Activated T-cell treated with anti-CD3 and anti-CD28 coated beads for 4 hours (primary cell): ENCODE data around the gene LKAAEAR1.

ENCODE experiments used
- DNase-seq: peaks from one replicate; pipeline ENCODE4 v3.0.0-alpha.2; 2020

The LKAAEAR1 gene

DNA sequence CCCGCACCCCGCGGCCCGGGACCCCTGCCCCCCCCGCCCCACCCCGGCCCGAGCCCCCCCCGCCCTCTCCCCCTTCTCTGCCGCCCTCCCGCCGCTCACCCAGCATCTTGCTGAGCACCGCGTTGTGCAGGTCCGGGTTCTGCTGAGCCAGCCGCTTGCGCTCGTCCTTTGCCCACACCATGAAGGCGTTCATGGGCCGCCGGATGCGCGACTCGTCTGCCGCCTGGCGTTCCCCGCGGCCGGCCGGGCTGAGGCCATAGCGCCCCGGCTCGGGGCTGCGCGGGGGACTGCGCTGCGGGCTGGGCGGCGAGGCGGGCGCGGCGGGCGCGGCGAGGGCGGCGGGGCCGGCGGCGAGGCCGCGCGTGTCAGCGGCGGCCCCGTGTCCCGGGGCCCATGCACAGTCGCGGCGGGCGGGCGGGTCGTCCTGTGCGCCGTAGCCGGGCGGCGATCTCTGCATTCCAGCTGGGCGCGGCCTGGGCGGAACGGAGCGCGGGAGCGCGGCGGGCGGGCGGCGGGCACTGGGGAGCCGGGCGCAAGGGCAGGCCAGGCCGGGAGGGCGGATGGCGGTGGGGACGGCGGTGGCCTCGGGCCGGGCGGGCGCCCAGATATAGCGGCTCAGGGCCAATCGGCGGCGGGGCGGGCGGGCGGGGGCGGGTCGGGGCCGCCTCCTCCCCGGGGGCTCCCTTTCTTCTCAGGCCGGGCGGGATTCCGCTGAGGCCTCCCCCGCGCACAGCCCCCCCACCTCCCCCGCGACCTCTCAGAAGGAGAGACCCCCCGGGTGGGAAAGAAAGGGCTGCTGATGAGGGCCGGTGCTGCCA is 34.9 kb downstream of the LKAAEAR1 start, which contains the start of gene SOX18:
Gene SOX18, minus strand, starts transcription at position 580 of the 818 bp plus-strand sequence. Its CDS starts 123 bp downstream, at position 457.
- no peak for DNase-seq

GRCh38 chr20:64048402-64049044 is 35.7 kb downstream of the LKAAEAR1 start:
- no peak for DNase-seq

DNA sequence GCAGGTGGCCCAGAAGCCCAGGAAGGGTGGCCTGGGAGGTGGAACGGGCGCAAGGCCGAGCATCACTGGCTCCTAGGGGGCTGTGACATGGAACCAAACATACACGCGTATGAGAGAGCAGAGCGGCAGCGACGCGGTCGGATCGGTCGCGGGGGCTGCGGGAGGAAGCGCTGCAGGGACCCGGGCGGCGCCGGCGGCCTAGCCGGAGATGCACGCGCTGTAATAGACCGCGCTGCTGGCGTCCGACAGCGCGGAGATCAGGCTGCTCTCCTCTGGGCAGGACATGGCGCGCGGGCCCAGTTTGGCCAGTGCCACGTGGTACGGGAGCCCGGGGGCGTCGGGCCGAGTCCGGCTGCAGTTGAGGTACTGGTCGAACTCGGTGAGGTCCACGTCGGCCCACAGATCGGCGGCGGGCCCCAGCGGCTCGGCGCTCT is 36.2 kb downstream of the LKAAEAR1 start:
- no peak for DNase-seq

- no peak for DNase-seq
Observed at GRCh38 chr20:64047046-64047389, 37.2 kb downstream of the LKAAEAR1 start.

DNA sequence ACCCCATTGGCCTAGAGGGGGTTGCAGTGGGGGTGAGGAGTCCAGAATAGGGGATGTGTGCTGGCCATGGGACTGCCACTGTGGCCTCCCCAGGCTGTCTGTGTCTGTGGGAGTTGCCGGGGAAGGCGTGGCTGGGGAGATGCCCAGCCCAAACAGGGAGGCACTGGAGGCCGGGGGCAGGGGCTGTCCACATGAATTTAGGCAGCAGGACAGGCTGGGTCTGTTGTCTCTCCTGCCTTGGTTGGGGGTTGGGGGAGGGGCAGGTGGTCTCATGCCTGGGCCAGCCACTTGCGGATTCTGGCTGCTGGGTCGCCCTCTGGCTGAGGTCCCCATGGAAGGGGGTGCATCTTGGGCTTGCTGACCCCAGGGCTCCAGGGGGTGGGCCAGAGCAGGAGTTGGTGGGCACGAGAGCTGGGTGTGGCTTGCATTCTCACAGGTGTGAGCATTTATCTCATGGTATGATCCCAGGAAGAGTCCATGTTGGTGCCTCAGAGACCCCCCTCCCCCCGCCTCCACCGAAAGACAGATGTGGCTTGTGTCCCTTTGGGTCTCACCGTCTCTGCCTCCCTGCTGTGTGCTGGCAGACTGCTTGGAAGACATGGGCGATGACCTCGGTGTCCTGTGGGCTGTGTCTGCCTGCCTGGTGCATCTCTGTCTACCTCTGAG is 38.7 kb downstream of the LKAAEAR1 start:
- DNase-seq: no peak

DNA sequence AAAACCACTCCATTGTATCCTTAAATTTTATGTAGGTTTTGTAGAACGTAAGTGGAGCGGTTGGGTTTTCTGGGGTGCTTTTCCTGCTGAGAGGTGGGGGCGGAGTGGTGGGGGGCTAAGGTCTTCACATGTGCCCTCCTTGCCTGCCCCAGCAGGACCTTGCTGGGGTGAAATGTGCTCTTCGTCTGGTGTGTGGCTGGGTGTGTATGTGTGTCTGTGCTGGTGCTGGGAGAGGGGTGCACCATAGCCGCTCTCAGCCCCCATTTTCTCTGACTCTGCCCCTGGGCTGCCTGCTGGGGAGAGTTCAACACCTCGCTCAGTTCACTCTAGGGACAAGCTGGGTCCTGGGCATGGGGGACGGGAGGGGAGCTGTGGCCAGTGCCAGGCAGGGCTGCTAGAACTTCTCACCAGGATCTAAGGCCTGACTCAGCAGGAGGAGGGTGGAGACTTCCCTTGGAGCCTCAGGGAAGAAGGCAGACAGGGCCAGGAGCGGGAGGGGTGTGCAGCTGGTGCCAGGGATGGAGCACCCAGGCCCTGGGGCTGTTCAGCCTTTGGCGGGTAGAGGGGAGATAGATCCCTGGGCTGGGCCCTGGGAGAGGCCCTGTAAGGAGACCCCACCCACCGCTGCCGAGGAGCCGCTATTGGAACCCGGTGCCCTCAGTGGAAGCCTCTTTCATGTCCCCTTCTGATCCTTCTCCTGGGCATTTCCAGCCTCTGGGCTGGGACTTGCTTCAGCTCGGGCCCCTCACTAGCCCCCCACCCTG is 39.5 kb downstream of the LKAAEAR1 start:
- DNase-seq: no peak

DNA sequence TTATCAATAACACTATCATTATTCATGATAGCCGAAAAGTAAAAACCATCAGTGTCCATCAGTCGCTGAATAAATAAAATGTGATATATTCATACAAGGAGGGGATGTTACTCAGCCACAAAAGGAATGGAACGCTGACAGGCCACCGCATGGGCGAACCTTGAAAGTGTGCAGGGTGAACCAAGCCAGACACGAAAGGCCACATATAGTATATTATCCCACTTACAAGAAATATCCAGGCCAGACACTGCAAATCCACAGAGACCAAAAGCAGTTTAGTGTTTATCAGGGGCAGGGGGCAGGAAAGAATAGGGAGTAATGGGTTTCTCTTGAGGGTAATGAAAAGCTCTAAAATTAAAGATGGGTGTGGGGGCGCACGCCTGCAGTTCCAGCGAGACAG is 40.4 kb downstream of the LKAAEAR1 start:
- no peak for DNase-seq

- no peak for DNase-seq
Observed at GRCh38 chr20:64042054-64042781, 42.0 kb downstream of the LKAAEAR1 start.

- no peak for DNase-seq
Observed at GRCh38 chr20:64041781-64042053, 42.5 kb downstream of the LKAAEAR1 start.

- no peak for DNase-seq
Observed at GRCh38 chr20:64041040-64041780, 43.0 kb downstream of the LKAAEAR1 start.

DNA sequence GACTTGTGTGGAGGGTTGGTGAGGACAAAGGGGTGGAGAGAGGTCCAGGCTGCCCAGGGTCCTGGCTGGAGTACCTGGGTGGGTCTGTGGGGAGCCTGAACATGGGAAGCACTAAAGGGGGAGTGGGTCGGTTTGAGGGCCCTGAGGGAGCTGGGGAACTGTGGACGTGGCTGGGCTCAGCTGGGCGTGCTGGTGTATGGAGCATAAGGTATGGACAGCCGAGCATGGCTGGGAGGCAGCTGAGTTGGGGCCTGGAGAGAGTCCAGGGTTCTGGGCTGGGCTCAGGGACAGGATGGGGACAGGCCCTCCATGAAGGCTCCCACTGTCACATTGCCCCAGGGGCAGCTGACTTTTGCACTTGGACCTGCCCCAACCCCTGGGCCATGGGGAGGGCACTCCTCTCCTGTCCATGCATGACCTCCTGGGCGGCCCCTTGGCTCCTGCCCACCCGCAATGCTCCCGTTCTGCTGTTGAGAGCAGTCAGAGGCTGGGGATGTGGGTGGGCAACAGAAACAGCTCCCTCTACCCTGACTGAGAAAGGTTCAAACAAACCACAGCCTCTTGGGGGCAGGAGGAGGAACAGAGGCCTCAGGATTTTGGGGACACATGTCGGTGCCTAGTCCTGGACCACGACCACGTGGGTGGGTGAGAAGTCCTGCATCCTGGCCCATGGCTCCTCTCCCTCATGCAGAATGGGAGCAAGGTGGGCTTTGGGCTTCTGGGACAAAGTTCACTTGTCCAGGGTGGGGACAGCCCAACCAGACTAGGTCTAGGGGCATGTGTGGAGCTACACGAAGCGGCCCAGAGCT is 43.8 kb downstream of the LKAAEAR1 start:
- DNase-seq: no peak

- no peak for DNase-seq
Observed at GRCh38 chr20:64039293-64040160, 44.7 kb downstream of the LKAAEAR1 start.

DNA sequence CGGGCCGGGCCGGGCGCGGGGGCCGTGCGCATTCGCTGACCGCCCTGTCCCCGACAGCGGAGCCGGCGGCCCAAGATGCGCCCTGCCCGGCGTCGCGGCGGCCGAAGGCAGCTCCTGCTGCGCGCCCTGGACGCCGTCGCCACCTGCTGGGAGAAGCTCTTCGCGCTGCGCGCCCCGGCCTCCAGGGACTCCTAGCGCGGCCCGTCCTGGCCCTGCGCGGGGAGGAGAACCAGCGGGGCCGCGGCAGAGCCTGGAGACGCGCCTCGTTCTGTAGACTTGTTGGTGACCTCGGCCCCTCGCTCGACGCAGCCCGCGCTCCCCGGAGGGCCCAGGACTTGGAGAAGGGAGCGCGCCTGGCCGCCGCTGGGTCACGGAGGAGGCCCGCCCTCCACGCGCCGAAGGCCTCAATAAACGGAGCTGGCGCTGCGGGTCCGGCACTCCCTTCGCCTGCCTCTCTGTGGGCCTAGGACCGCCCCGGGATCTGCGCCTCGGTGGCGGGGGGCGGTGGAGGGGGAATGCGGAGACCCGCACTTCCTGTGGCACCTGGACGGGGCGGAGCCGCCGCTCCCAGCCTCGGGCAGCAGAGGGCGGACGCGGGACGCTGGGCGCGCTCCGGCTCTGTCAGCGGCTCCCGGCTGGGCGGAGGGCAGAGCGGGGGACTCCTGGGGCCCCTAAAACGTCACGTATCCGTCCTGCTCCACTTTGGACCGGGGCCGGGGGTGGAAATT is 45.5 kb downstream of the LKAAEAR1 start:
- peak; percentile 67 for DNase-seq

GRCh38 chr20:64038224-64038564 is 46.0 kb downstream of the LKAAEAR1 start:
- no peak for DNase-seq

DNA sequence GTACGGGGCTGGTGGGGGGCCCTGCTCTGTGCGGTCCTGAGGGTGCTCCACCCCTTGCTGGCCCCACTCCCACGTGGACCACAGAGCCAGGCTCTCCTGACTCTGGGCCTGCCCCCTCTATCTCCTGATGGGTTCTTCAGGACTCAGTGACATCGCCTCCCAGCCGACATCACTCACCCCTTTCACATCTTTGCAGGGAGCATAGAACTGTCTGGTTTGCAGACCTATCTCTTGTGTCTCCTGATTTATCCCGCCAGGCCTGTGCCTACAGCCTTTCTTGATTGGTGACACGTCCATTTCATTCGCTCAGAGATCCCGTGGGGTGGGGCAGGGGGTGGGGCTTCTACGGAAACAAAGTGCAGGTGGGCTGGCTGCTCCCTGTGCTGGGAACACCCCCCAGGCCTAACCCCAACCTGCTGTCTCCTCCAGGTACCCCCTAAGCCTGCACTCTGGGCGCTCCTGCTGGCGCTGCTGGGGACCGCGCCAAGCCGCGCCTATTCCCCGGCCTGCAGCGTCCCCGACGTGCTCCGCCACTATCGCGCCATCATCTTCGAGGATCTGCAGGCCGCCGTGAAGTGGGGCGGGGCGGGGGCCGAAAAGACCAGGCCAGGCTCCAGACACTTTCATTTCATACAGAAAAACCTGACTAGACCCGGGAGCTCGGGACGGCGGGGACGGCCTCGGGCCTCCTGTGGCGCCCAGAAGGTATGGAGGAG is 46.5 kb downstream of the LKAAEAR1 start:
- DNase-seq: no peak

GRCh38 chr20:64037199-64037497 is 47.0 kb downstream of the LKAAEAR1 start:
- DNase-seq: no peak

DNA sequence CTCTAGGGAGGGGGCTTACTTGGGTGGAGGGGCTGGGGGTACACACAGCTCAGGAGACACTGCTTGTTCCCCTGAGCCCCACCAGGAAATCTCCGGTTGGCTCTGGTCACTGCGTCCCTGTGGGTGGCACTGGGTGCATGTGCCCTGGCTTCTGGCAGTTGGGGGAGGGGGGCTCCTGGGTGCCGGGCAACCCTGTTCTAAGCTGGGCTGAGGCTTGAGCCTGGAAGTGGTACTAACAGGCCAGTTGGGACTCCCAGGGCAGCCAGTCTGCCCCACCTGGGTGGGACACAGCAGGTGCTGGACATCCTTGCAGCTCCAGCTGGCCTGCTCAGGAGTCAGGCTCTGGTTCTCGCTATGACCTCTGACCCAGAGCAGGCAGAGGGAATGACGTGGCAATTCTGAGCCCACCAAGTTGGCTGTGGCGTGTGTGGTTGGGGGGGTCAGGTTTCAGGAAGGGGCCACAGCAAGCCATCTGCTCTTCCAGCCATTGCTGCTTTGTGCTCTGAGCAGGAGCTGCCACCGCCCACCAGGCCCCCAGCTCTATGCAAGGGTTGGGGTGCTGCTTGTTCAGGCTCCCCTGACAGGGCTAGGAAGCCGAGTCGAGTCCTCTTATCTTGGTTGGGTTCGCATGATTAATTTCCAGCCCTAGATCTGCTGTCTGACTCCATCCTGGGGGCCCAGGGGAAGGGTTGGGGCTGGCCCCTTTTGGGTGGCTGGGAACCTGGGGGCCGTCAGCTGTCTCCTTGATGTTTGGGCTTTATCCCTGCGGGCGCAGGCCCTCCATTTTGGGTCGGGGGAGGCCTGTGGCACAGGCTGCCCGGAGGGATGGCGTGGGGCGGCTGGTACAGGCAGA is 47.6 kb downstream of the LKAAEAR1 start:
- no peak for DNase-seq

GRCh38 chr20:64035933-64036345 is 48.3 kb downstream of the LKAAEAR1 start, which contains the start of gene C20orf204:
Gene C20orf204, plus strand, starts transcription at chr20:64036182. Its CDS starts 142 bp downstream, at chr20:64036324.
- DNase-seq: no peak
